HEK293 (cell line): ENCODE data around the gene CCDC92.

ENCODE experiments used
- CTCF ChIA-PET: fragments of 350-600 bp; formaldehyde crosslinking; extraction: SDS; loops from one replicate; lab custom pipeline; 2021; ENCODE audit warnings: antibody characterized with exemption; lab: Yijun Ruan, JAX
- POLR2A ChIA-PET: fragments of 300-600 bp; formaldehyde crosslinking; extraction: SDS; loops from one replicate; lab custom pipeline; 2020; ENCODE audit warnings: antibody characterized with exemption, inconsistent platforms; lab: Yijun Ruan, JAX
- H3K27ac ChIP-seq: fragments of 200-500 bp; sonication (Bioruptor generic); 2 replicates; pipeline ENCODE4 v1.5.1; 2014; ENCODE audit warnings: low read depth, low read length, control low read depth, inconsistent platforms; ENCODE audit errors: extremely low read depth
- H3K36me3 ChIP-seq, 2 experiments: fragments of 200-500 bp in 1 of 2; sonication (Bioruptor generic) in 1 of 2; 1 replicate in 1 of 2; 2 replicates in 1 of 2; pipeline ENCODE4 v1.5.1; 2014 to 2017; ENCODE audit warnings: inconsistent platforms in 2 of 2, low read length in 2 of 2; ENCODE audit not compliant: control insufficient read depth in 2 of 2, insufficient read depth in 1 of 2
- H3K4me1 ChIP-seq: fragments of 200-500 bp; sonication (Bioruptor generic); 2 replicates; pipeline ENCODE4 v1.5.1; 2014; ENCODE audit warnings: mild to moderate bottlenecking, low read length, inconsistent platforms; ENCODE audit not compliant: control insufficient read depth, insufficient read depth
- H3K4me3 ChIP-seq: 2 replicates; pipeline ENCODE4 v1.5.1; 2011; ENCODE audit warnings: low read depth, mild to moderate bottlenecking, control low read depth, low read length, moderate library complexity
- H3K9me3 ChIP-seq: fragments of 200-500 bp; sonication (Bioruptor generic); 2 replicates; pipeline ENCODE4 v1.5.1; 2014; ENCODE audit warnings: low read depth, low read length, inconsistent platforms; ENCODE audit not compliant: control insufficient read depth, insufficient read depth
- KLF1 ChIP-seq: fragments of 450-650 bp; formaldehyde crosslinking; IDR thresholded peaks from 2 replicates; pipeline ENCODE4 v1.5.1; 2016; ENCODE audit warnings: missing biosample characterization, missing genetic modification characterization
- MEIS1 ChIP-seq: sonication (generic); formaldehyde crosslinking; IDR thresholded peaks from 2 replicates; pipeline ENCODE4 v1.8.1; 2022; ENCODE audit warnings: missing genetic modification reagents, mild to moderate bottlenecking, borderline replicate concordance
- SCRT1 ChIP-seq: fragments of 450-650 bp; formaldehyde crosslinking; IDR thresholded peaks from 2 replicates; pipeline ENCODE4 v1.5.1; 2016; ENCODE audit warnings: missing biosample characterization, missing genetic modification characterization, borderline replicate concordance
- SP3 ChIP-seq: fragments of 450-650 bp; formaldehyde crosslinking; IDR thresholded peaks from 2 replicates; pipeline ENCODE4 v1.5.1; 2016; ENCODE audit warnings: missing biosample characterization, missing genetic modification characterization
- ZBTB21 ChIP-seq: fragments of 450-650 bp; formaldehyde crosslinking; IDR thresholded peaks from 2 replicates; pipeline ENCODE4 v1.5.1; 2017; ENCODE audit warnings: missing biosample characterization, missing genetic modification characterization
- ZBTB44 ChIP-seq: fragments of 450-650 bp; IDR thresholded peaks from 2 replicates; pipeline ENCODE4 v1.5.1; 2018; ENCODE audit warnings: missing biosample characterization, mild to moderate bottlenecking, missing genetic modification characterization
- ZBTB8A ChIP-seq: fragments of 450-650 bp; formaldehyde crosslinking; IDR thresholded peaks from 2 replicates; pipeline ENCODE4 v1.5.1; 2016; ENCODE audit warnings: missing biosample characterization, missing genetic modification characterization
- ZFHX2 ChIP-seq: fragments of 450-650 bp; formaldehyde crosslinking; conservative IDR thresholded peaks from 2 replicates; pipeline ENCODE4 v1.5.1; 2016; ENCODE audit warnings: missing biosample characterization, missing genetic modification characterization
- ZNF114 ChIP-seq: fragments of 450-650 bp; formaldehyde crosslinking; IDR thresholded peaks from 2 replicates; pipeline ENCODE4 v1.5.0; 2017; ENCODE audit warnings: missing biosample characterization, missing genetic modification characterization
- ZNF132 ChIP-seq: fragments of 450-650 bp; formaldehyde crosslinking; IDR thresholded peaks from 2 replicates; pipeline ENCODE4 v1.5.1; 2017; ENCODE audit warnings: missing biosample characterization, missing genetic modification characterization, borderline replicate concordance
- ZNF169 ChIP-seq: fragments of 450-650 bp; formaldehyde crosslinking; IDR thresholded peaks from 2 replicates; pipeline ENCODE4 v1.5.1; 2016; ENCODE audit warnings: missing biosample characterization, missing genetic modification characterization
- ZNF175 ChIP-seq: fragments of 450-650 bp; formaldehyde crosslinking; IDR thresholded peaks from 2 replicates; pipeline ENCODE4 v1.5.1; 2016; ENCODE audit warnings: missing biosample characterization, missing genetic modification characterization
- ZNF184 ChIP-seq: fragments of 450-650 bp; IDR thresholded peaks from 2 replicates; pipeline ENCODE4 v1.5.1; 2018; ENCODE audit warnings: missing biosample characterization, mild to moderate bottlenecking, missing genetic modification characterization
- ZNF24 ChIP-seq: fragments of 450-650 bp; formaldehyde crosslinking; IDR thresholded peaks from 2 replicates; pipeline ENCODE4 v1.5.1; 2016; ENCODE audit warnings: missing biosample characterization, missing genetic modification characterization
- ZNF274 ChIP-seq, 2 experiments: fragments of 200-500 bp in 1 of 2; fragments of 450-650 bp in 1 of 2; sonication (Bioruptor generic) in 1 of 2; formaldehyde crosslinking in 1 of 2; IDR thresholded peaks; 2 replicates each; pipeline versions ENCODE4 v1.5.1 to v1.6.1; 2014 to 2016; ENCODE audit warnings: borderline replicate concordance in 1 of 2, inconsistent platforms in 1 of 2, low read length in 1 of 2, missing biosample characterization in 1 of 2, missing genetic modification characterization in 1 of 2
- ZNF398 ChIP-seq: fragments of 450-650 bp; formaldehyde crosslinking; IDR thresholded peaks from 2 replicates; pipeline ENCODE4 v1.5.1; 2017; ENCODE audit warnings: missing biosample characterization, missing genetic modification characterization
- ZNF48 ChIP-seq: fragments of 450-650 bp; formaldehyde crosslinking; IDR thresholded peaks from 2 replicates; pipeline ENCODE4 v1.5.1; 2016; ENCODE audit warnings: missing biosample characterization, missing genetic modification characterization
- ZNF514 ChIP-seq: fragments of 450-650 bp; formaldehyde crosslinking; IDR thresholded peaks from 2 replicates; pipeline ENCODE4 v1.5.1; 2016; ENCODE audit warnings: missing biosample characterization, missing genetic modification characterization
- ZNF529 ChIP-seq: fragments of 450-650 bp; formaldehyde crosslinking; IDR thresholded peaks from 2 replicates; pipeline ENCODE4 v1.5.1; 2017; ENCODE audit warnings: missing genetic modification characterization, missing biosample characterization; ENCODE audit not compliant: insufficient replicate concordance
- ZNF585B ChIP-seq: fragments of 450-650 bp; formaldehyde crosslinking; IDR thresholded peaks from 2 replicates; pipeline ENCODE4 v1.5.1; 2016; ENCODE audit warnings: missing biosample characterization, missing genetic modification characterization
- ZNF624 ChIP-seq: fragments of 450-650 bp; formaldehyde crosslinking; IDR thresholded peaks from 2 replicates; pipeline ENCODE4 v1.5.1; 2017; ENCODE audit warnings: missing biosample characterization, missing genetic modification characterization
- ZNF707 ChIP-seq: fragments of 450-650 bp; formaldehyde crosslinking; IDR thresholded peaks from 2 replicates; pipeline ENCODE4 v1.5.1; 2016; ENCODE audit warnings: missing biosample characterization, missing genetic modification characterization
- ZNF76 ChIP-seq: fragments of 450-650 bp; formaldehyde crosslinking; IDR thresholded peaks from 2 replicates; pipeline ENCODE4; 2016; ENCODE audit warnings: low read depth, missing biosample characterization, missing genetic modification characterization, borderline replicate concordance
- ZXDB ChIP-seq: fragments of 450-650 bp; formaldehyde crosslinking; IDR thresholded peaks from 2 replicates; pipeline ENCODE4 v1.5.1; 2016; ENCODE audit warnings: missing biosample characterization, missing genetic modification characterization
- TF ChIP-seq, protein P1 (sequence below): fragments of 450-650 bp; formaldehyde crosslinking; IDR thresholded peaks from 2 replicates; pipeline ENCODE4 v1.5.1; 2016; ENCODE audit warnings: missing biosample characterization, missing genetic modification characterization
- TF ChIP-seq, protein P2 (sequence below): fragments of 450-650 bp; formaldehyde crosslinking; IDR thresholded peaks from 2 replicates; pipeline ENCODE4 v1.5.1; 2016; ENCODE audit warnings: missing biosample characterization, missing genetic modification characterization
- TF ChIP-seq, protein P3 (sequence below): fragments of 450-650 bp; formaldehyde crosslinking; IDR thresholded peaks from 2 replicates; pipeline ENCODE4 v1.5.0; 2017; ENCODE audit warnings: missing biosample characterization, missing genetic modification characterization, borderline replicate concordance

Gene CCDC92

GRCh38 chr12:123996581-123996980 lies 23.9 kb upstream of the CCDC92 start:
- no peak overlapping the region for H3K27ac ChIP-seq
- no peaks in the 10 kb centered on the region for H3K9me3 ChIP-seq
- no peak for TF ChIP-seq ZBTB44 (tag by site-specific recombination)
- TF ChIP-seq ZNF274 (IDR thresholded peaks at IDR 0.05; ENCODE audit: low read length), result no peak
- TF ChIP-seq ZNF274 (tag by site-specific recombination; IDR thresholded peaks at IDR 0.05; ENCODE audit: borderline replicate concordance), result no peak
- no peak for TF ChIP-seq ZNF24
- TF ChIP-seq, protein P1, sequence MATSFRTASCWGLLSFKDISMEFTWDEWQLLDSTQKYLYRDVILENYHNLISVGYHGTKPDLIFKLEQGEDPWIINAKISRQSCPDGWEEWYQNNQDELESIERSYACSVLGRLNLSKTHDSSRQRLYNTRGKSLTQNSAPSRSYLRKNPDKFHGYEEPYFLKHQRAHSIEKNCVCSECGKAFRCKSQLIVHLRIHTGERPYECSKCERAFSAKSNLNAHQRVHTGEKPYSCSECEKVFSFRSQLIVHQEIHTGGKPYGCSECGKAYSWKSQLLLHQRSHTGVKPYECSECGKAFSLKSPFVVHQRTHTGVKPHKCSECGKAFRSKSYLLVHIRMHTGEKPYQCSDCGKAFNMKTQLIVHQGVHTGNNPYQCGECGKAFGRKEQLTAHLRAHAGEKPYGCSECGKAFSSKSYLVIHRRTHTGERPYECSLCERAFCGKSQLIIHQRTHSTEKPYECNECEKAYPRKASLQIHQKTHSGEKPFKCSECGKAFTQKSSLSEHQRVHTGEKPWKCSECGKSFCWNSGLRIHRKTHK (tag by site-specific recombination), result no peak
- TF ChIP-seq ZBTB21 (tag by site-specific recombination), result no peak
- TF ChIP-seq SCRT1, result no peak
- no peak for TF ChIP-seq ZNF169
- TF ChIP-seq ZNF48 (tag by site-specific recombination), result no peak
- TF ChIP-seq ZNF529 (tag by site-specific recombination), result no peak
- no peak for TF ChIP-seq ZNF76 (tag by site-specific recombination)
- TF ChIP-seq, protein P2, sequence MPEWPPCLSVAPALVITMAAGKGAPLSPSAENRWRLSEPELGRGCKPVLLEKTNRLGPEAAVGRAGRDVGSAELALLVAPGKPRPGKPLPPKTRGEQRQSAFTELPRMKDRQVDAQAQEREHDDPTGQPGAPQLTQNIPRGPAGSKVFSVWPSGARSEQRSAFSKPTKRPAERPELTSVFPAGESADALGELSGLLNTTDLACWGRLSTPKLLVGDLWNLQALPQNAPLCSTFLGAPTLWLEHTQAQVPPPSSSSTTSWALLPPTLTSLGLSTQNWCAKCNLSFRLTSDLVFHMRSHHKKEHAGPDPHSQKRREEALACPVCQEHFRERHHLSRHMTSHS, result no peak
- no peak for TF ChIP-seq ZNF624
- TF ChIP-seq ZBTB8A, result no peak
- TF ChIP-seq ZNF184 (tag by site-specific recombination), result no peak
- TF ChIP-seq ZNF175 (tag by site-specific recombination), result no peak
- H3K4me3 ChIP-seq, result no peak overlapping the region
- H3K4me1 ChIP-seq, result no peaks in the 10 kb centered on the region; the same call in 1 of the 2 replicates
- CTCF ChIA-PET, result interaction anchor here (0.6 to 1.3 kb wide), 4 partner anchors 12 to 498 kb away, joined by 3 read pairs; no protein-coding TSS in a partner anchor
- peaks cover 0 to 62% of the 10 kb centered on the region in 2 experiments; a peak in 1 of 3 replicates for H3K36me3 ChIP-seq
- POLR2A ChIA-PET, result interaction anchor here (1.3 kb wide), 1 partner anchor 19 kb away, joined by 3 read pairs; no protein-coding TSS in a partner anchor

DNA sequence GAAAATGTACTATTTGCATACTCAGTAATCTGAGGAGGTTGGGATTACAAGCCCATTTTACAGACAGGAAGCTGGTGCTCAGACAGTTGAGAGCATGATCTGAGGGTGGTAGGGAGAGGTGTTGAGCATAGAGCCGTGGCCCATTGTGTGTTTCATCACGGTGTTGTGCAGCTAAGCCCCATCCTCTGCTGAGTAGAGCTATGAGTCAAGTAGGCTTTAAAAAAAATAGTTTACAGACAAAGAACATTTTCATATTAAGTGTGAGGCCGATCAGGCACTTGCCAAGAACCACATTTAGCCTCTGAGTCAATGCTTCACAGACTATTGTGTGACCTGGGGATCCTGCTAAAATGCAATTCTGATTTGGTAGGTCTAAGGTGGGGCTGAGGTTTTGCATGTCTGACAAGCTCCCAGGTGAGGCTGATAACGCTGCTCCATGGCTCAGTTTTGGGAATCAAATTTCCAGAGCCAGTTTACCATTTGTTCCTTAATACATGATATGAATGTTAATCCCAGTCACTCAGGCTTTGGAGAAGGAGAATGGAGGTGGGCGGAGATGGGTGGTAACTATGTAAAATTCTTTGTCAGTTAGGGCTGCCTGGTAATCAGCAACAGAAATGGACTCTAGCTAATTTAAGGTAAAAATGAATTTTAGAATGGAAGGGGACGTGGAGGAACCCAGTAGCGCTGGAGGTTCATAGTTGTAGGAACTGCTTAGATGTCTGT lies 22.6 kb upstream of the CCDC92 start:
- H3K4me3 ChIP-seq, result no peak overlapping the region
- H3K4me1 ChIP-seq, result no peaks in the 10 kb centered on the region; the same call in 1 of the 2 replicates
- ChIA-PET POLR2A (interaction anchor here (1.4 kb wide), 1 partner anchor 23 kb away, joined by 3 read pairs; the partner anchor contains the start of gene CCDC92), CTCF (interaction anchor here (0.5 to 1.6 kb wide), 5 partner anchors 12 to 771 kb away, joined by 3 to 8 read pairs (median 3); no protein-coding TSS in a partner anchor)
- peaks cover 0 to 62% of the 10 kb centered on the region in 2 experiments; a peak in 1 of 3 replicates for H3K36me3 ChIP-seq
- H3K27ac ChIP-seq, result no peak overlapping the region
- no peaks in the 10 kb centered on the region for H3K9me3 ChIP-seq
- TF ChIP-seq SP3, result no peak
- TF ChIP-seq ZNF132 (tag by site-specific recombination), result no peak
- TF ChIP-seq MEIS1 (CRISPR knock-in tag), result no peak
- no peak for TF ChIP-seq ZNF707 (tag by site-specific recombination)
- no peak for TF ChIP-seq ZNF114
- no peak for TF ChIP-seq KLF1 (tag by site-specific recombination)
- no peak for TF ChIP-seq ZNF184 (tag by site-specific recombination)
- no peak for TF ChIP-seq ZFHX2
- no peak for TF ChIP-seq ZXDB (tag by site-specific recombination)
- TF ChIP-seq ZNF514 (tag by site-specific recombination), result no peak
- no peak for TF ChIP-seq ZNF398 (tag by site-specific recombination)
- TF ChIP-seq ZNF585B, result no peak
- TF ChIP-seq, protein P3, sequence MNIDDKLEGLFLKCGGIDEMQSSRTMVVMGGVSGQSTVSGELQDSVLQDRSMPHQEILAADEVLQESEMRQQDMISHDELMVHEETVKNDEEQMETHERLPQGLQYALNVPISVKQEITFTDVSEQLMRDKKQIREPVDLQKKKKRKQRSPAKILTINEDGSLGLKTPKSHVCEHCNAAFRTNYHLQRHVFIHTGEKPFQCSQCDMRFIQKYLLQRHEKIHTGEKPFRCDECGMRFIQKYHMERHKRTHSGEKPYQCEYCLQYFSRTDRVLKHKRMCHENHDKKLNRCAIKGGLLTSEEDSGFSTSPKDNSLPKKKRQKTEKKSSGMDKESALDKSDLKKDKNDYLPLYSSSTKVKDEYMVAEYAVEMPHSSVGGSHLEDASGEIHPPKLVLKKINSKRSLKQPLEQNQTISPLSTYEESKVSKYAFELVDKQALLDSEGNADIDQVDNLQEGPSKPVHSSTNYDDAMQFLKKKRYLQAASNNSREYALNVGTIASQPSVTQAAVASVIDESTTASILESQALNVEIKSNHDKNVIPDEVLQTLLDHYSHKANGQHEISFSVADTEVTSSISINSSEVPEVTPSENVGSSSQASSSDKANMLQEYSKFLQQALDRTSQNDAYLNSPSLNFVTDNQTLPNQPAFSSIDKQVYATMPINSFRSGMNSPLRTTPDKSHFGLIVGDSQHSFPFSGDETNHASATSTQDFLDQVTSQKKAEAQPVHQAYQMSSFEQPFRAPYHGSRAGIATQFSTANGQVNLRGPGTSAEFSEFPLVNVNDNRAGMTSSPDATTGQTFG, result no peak
